HEK293T (cell line): ENCODE data around the gene RS1.

Experiments
- CTCF ChIA-PET: fragments of 350-600 bp; formaldehyde crosslinking; extraction: SDS; loops from one replicate; lab custom pipeline; 2021; ENCODE audit warnings: antibody characterized with exemption, inconsistent platforms; lab: Yijun Ruan, JAX
- POLR2A ChIA-PET: fragments of 350-600 bp; formaldehyde crosslinking; extraction: SDS; loops from one replicate; lab custom pipeline; 2020; ENCODE audit warnings: antibody characterized with exemption, inconsistent platforms; lab: Yijun Ruan, JAX
- DNase-seq: peaks from one replicate; pipeline ENCODE4 v3.0.0; 2012; ENCODE audit warnings: mixed read lengths; ENCODE audit errors: extremely low spot score
- ARNT ChIP-seq: fragments of 450-650 bp; IDR thresholded peaks from 2 replicates; pipeline ENCODE4 v1.6.1; 2017; ENCODE audit warnings: mild to moderate bottlenecking
- BHLHE40 ChIP-seq: fragments of 450-650 bp; IDR thresholded peaks from 2 replicates; pipeline ENCODE4 v1.6.1; 2016; ENCODE audit warnings: mild to moderate bottlenecking, moderate library complexity, borderline replicate concordance
- CTBP1 ChIP-seq: fragments of 450-650 bp; IDR thresholded peaks from 2 replicates; pipeline ENCODE4 v1.6.1; 2016; ENCODE audit warnings: borderline replicate concordance
- ELF4 ChIP-seq: fragments of 450-650 bp; IDR thresholded peaks from 2 replicates; pipeline ENCODE4 v1.6.1; 2017; ENCODE audit warnings: antibody characterized with exemption
- FOXA1 ChIP-seq: fragments of 450-650 bp; IDR thresholded peaks from 2 replicates; pipeline ENCODE4 v1.6.1; 2016; ENCODE audit warnings: mild to moderate bottlenecking
- FOXK2 ChIP-seq: fragments of 450-650 bp; IDR thresholded peaks from 2 replicates; pipeline ENCODE4 v1.6.1; 2016; ENCODE audit warnings: mild to moderate bottlenecking
- FOXM1 ChIP-seq: fragments of 450-650 bp; IDR thresholded peaks from 2 replicates; pipeline ENCODE4 v1.6.1; 2017; ENCODE audit warnings: mild to moderate bottlenecking, borderline replicate concordance
- HDGF ChIP-seq: fragments of 450-650 bp; IDR thresholded peaks from 2 replicates; pipeline ENCODE4 v1.6.1; 2017; ENCODE audit warnings: antibody characterized with exemption, borderline replicate concordance
- L3MBTL2 ChIP-seq: fragments of 450-650 bp; conservative IDR thresholded peaks from 2 replicates; pipeline ENCODE4 v1.6.1; 2016; ENCODE audit warnings: mild to moderate bottlenecking
- LEF1 ChIP-seq: fragments of 450-650 bp; IDR thresholded peaks from 2 replicates; pipeline ENCODE4 v1.6.1; 2017; ENCODE audit warnings: mild to moderate bottlenecking, borderline replicate concordance
- NFRKB ChIP-seq: fragments of 450-650 bp; IDR thresholded peaks from 2 replicates; pipeline ENCODE4 v1.6.1; 2016; ENCODE audit warnings: mild to moderate bottlenecking, moderate library complexity
- PKNOX1 ChIP-seq: fragments of 450-650 bp; IDR thresholded peaks from 2 replicates; pipeline ENCODE4 v1.6.1; 2016
- SP1 ChIP-seq: fragments of 450-650 bp; IDR thresholded peaks from 2 replicates; pipeline ENCODE4 v1.6.1; 2017
- SUZ12 ChIP-seq: fragments of 450-650 bp; IDR thresholded peaks from 2 replicates; pipeline ENCODE4 v1.6.1; 2016; ENCODE audit warnings: mild to moderate bottlenecking
- TARDBP ChIP-seq: fragments of 450-650 bp; IDR thresholded peaks from 2 replicates; pipeline ENCODE4 v1.6.1; 2016
- ZNF384 ChIP-seq: fragments of 450-650 bp; IDR thresholded peaks from 2 replicates; pipeline ENCODE4 v1.6.1; 2016

RS1 gene

DNA sequence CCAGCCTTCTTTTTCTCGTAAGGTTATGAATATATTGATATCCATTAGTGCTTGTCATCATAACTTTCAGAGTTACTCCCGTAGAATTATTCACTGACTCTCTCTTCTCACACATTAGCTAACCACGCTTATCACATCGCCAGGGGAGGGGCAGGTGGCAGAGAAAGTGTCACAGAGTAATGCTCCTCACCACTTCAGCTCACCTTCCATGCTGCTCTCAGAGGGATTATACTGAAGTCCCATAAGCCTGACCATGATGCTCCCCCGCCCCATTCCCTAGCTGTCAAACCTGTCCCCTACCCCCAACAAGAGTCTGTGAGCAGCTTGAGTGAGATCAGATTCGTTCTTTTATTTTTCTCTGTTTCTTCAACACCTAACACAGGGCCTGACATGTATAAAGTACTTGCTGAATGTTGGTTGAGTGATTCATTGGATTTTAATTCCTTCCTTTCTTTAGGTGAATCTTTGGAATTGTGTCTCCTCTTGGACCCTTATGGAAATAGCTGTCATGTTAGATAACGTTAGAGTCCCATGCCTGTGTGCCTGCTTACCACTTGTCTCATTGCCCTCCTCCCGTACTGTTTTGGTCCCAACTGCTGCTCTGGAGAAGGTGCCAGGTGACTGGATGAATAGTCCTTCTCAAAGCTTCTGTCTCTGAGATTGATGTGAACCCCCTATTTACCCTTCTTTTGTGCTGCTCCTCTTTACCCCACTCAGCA lies 55.1 kb downstream of the RS1 start:
- DNase-seq = no peak
- TF ChIP-seq HDGF = no peak
- POLR2A ChIA-PET = no interaction called here
- CTCF ChIA-PET = no interaction called here

- no peak for DNase-seq
- ChIA-PET POLR2A (no interaction called here), CTCF (no interaction called here)
- no peak for TF ChIP-seq ARNT
- TF ChIP-seq NFRKB = no peak
- no peak for TF ChIP-seq TARDBP
- TF ChIP-seq L3MBTL2 = no peak
These were observed 57.8 kb downstream of the RS1 start for GRCh38 chrX:18613930-18614639.

DNA sequence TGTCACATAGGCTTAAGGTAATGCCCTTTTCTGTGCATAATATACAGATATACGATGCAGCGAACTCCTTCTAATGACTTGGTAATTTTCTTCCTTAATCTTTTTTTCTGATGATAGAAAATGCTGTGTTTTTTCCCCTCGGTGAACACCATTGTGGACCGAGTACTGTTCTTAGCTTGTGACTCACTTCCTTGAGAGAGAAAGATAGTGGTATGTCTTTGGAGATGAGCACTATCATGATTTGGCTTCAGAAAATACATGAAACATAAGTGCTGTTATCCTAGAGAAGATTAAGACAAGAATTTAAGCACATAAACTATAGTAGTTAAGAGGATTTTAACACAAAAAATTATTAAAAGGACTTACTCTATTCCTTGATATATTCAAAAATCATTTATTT lies 63.9 kb downstream of the RS1 start:
- TF ChIP-seq CTBP1 = no peak
- ChIA-PET CTCF (no interaction called here), POLR2A (no interaction called here)
- no peak for DNase-seq

DNA sequence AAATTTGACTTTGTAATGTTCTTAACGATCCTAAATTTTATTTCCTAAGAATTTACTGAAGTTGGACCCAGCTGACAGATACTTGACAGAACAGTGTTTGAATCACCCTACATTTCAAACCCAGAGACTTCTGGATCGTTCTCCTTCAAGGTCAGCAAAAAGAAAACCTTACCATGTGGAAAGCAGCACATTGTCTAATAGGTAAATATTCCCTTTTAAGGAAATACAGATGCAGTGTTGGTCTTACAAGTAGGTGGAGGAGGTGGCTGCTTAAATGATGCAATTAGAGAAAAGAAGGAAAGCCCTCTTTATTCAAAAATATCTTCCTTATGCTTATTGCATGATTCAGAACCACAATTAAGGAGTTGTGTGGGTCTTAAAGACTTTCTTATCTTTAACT lies 73.5 kb downstream of the RS1 start:
- no peak for DNase-seq
- TF ChIP-seq SUZ12 = no peak
- TF ChIP-seq FOXA1 = no peak
- no peak for TF ChIP-seq HDGF
- TF ChIP-seq FOXK2 = no peak
- TF ChIP-seq L3MBTL2 = no peak
- no peak for TF ChIP-seq ARNT
- no peak for TF ChIP-seq NFRKB
- TF ChIP-seq LEF1 = no peak
- no peak for TF ChIP-seq TARDBP
- no peak for TF ChIP-seq ELF4
- no peak for TF ChIP-seq PKNOX1
- no peak for TF ChIP-seq CTBP1
- no peak for TF ChIP-seq FOXM1
- no peak for TF ChIP-seq ZNF384
- no peak for TF ChIP-seq SP1
- ChIA-PET POLR2A (no interaction called here), CTCF (no interaction called here)

DNA sequence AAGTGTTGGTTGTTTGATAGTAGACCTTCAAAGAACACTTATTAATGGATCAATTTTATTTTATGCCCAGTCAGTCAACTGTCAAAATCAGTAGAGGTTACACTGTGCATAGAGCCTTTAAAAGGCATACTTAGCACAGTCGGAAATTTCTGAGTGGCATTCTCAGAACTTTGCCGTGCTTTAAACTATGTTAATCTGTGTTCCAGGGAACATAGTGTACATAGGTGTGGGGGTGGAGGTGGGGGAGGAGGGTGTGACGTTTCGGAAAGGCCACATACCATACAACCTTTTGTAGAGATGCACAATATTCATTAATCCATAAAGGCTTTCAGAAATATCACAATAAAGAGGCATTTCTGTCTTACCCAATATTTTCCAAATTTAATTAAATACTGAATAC lies 75.8 kb downstream of the RS1 start:
- TF ChIP-seq NFRKB (no peak), PKNOX1 (peak; percentile 64), FOXA1 (no peak), HDGF (no peak)
- ChIA-PET POLR2A (no interaction called here), CTCF (no interaction called here)
- no peak for DNase-seq

GRCh38 chrX:18594079-18594478 lies 77.8 kb downstream of the RS1 start:
- ChIA-PET CTCF (no interaction called here), POLR2A (no interaction called here)
- TF ChIP-seq ELF4 (no peak), CTBP1 (no peak), ARNT (no peak), FOXM1 (no peak), PKNOX1 (no peak), HDGF (no peak), SP1 (no peak), BHLHE40 (no peak), TARDBP (no peak), ZNF384 (no peak), LEF1 (no peak), NFRKB (no peak), L3MBTL2 (no peak), FOXK2 (no peak), FOXA1 (no peak), SUZ12 (no peak)
- DNase-seq = no peak

GRCh38 chrX:18591834-18592233 lies 80.1 kb downstream of the RS1 start:
- DNase-seq = no peak
- TF ChIP-seq PKNOX1 = no peak
- no peak for TF ChIP-seq FOXK2
- no peak for TF ChIP-seq L3MBTL2
- no peak for TF ChIP-seq NFRKB
- no peak for TF ChIP-seq TARDBP
- TF ChIP-seq HDGF = no peak
- TF ChIP-seq SUZ12 = no peak
- TF ChIP-seq ELF4 = no peak
- TF ChIP-seq FOXM1 = no peak
- ChIA-PET POLR2A (no interaction called here), CTCF (no interaction called here)
